OCI-LY7 (cell line): ENCODE data around the gene KLK12. TPM values are rescaled to one million over a fixed set of nuclear protein-coding genes. Genes with fewer than 3 reads are reported as not detected.

Source experiments
- BruUV-seq: library from RNA; stranded (reverse); fragments of 400-500 nt; replicated peaks from 2 replicates; lab custom pipeline; 2021; lab: Mats Ljungman, UMichigan
- CTCF ChIA-PET: fragments of 300-600 bp; sonication (Branson Sonifier 250); formaldehyde crosslinking; loops from one replicate; lab custom pipeline; 2022; ENCODE audit warnings: antibody characterized with exemption; ENCODE audit not compliant: unreplicated experiment; lab: Charles Lee
- POLR2A ChIA-PET: fragments of 300-600 bp; sonication (Branson Sonifier 250); formaldehyde crosslinking; loops from one replicate; lab custom pipeline; 2022; ENCODE audit warnings: antibody characterized with exemption; lab: Charles Lee
- DNase-seq: peaks from one replicate; pipeline ENCODE4 v3.0.0-alpha.2; 2015; ENCODE audit warnings: low spot score
- H2AFZ ChIP-seq: fragments of 200-600 bp; sonication (generic), shearing (Covaris generic); 2 replicates; pipeline ENCODE4 v1.6.1; 2014; ENCODE audit warnings: mild to moderate bottlenecking, antibody characterized with exemption, low read length, moderate library complexity
- H3K27ac ChIP-seq: fragments of 200-600 bp; sonication (generic); 2 replicates; pipeline ENCODE4 v1.5.1; 2014; ENCODE audit warnings: mixed run types, low read depth, mild to moderate bottlenecking, moderate library complexity, low read length, inconsistent platforms; ENCODE audit not compliant: poor library complexity, severe bottlenecking
- H3K36me3 ChIP-seq: fragments of 200-600 bp; sonication (generic); 2 replicates; pipeline ENCODE4 v1.6.1; 2014; ENCODE audit warnings: mild to moderate bottlenecking, antibody characterized with exemption, low read length, moderate library complexity, mixed read lengths; ENCODE audit not compliant: insufficient read depth
- H3K4me1 ChIP-seq: fragments of 200-600 bp; sonication (generic); 2 replicates; pipeline ENCODE4 v1.5.1; 2014; ENCODE audit warnings: mild to moderate bottlenecking, low read length; ENCODE audit not compliant: insufficient read depth, poor library complexity, severe bottlenecking
- H3K4me2 ChIP-seq: fragments of 200-600 bp; sonication (generic); 2 replicates; pipeline ENCODE4 v1.6.1; 2014; ENCODE audit warnings: mild to moderate bottlenecking, low read length
- H3K4me3 ChIP-seq: fragments of 200-600 bp; sonication (generic); 2 replicates; pipeline ENCODE4 v1.5.1; 2014; ENCODE audit warnings: mild to moderate bottlenecking, low read depth, low read length; ENCODE audit not compliant: poor library complexity, severe bottlenecking
- H3K79me2 ChIP-seq: fragments of 200-600 bp; sonication (generic); 2 replicates; pipeline ENCODE4 v1.6.1; 2016; ENCODE audit warnings: low read depth, mild to moderate bottlenecking, low read length, moderate library complexity, mixed read lengths; ENCODE audit not compliant: insufficient read depth
- H3K9me2 ChIP-seq: fragments of 200-600 bp; sonication (generic); 2 replicates; pipeline ENCODE4 v1.6.1; 2016; ENCODE audit warnings: mild to moderate bottlenecking, low read length, mixed read lengths; ENCODE audit not compliant: insufficient read depth
- H3K9me3 ChIP-seq: fragments of 200-600 bp; sonication (generic); 2 replicates; pipeline ENCODE4 v1.6.1; 2014; ENCODE audit warnings: mild to moderate bottlenecking, mixed run types, low read length, mixed read lengths
- H4K20me1 ChIP-seq: fragments of 200-600 bp; sonication (generic); 2 replicates; pipeline ENCODE4 v1.6.1; 2014; ENCODE audit warnings: mild to moderate bottlenecking, antibody characterized with exemption, low read length, moderate library complexity, mixed read lengths; ENCODE audit not compliant: insufficient read depth
- EZH2phosphoT487 ChIP-seq: fragments of 200-600 bp; sonication (generic); IDR thresholded peaks from 2 replicates; pipeline ENCODE4 v1.6.1; 2018; ENCODE audit warnings: low read depth, borderline replicate concordance, mild to moderate bottlenecking, mixed run types, antibody characterized with exemption, low read length, moderate library complexity, mixed read lengths
- intact Hi-C: fragments of 100-400 bp; cut with micrococcal nuclease; formaldehyde crosslinking; loops from one replicate; pipeline ENCODE4 v1.10.0; 2022; ENCODE audit not compliant: unreplicated experiment
- total RNA-seq, 2 experiments: library from RNA; depleted of rRNA in 1 of 2; stranded (reverse); fragments of >200 nt in 1 of 2; shearing (Covaris generic) in 1 of 2; gene quantifications; 2 replicates each; pipeline ENCODE4 v1.2.3, GENCODE V29; 2014 to 2022
- TF ChIP-seq, protein P1 (sequence below): fragments of 200-600 bp; sonication (generic); conservative IDR thresholded peaks from 2 replicates; pipeline ENCODE4 v1.5.1; 2014; ENCODE audit warnings: mild to moderate bottlenecking, antibody characterized with exemption, low read length, moderate library complexity, mixed read lengths

KLK12 gene
- total RNA-seq, 2 experiments from 2014 or later, result not detected

- ChIA-PET CTCF (no interaction called here), POLR2A (no interaction called here)
- Histone ChIP-seq H3K9me3 (no peaks in the 10 kb centered on the region), H3K9me2 (no peaks in the 10 kb centered on the region), H2AFZ (no peak within 1 kb of the TSS), H3K4me3 (no peak within 1 kb of the TSS), H4K20me1 (no peaks in the 10 kb centered on the region), H3K4me1 (no peaks in the 10 kb centered on the region), H3K79me2 (no peaks in the 10 kb centered on the region), H3K27ac (no peak within 1 kb of the TSS), H3K4me2 (no peak within 1 kb of the TSS), H3K36me3 (no peaks in the 10 kb centered on the region)
- TF ChIP-seq, protein P1, sequence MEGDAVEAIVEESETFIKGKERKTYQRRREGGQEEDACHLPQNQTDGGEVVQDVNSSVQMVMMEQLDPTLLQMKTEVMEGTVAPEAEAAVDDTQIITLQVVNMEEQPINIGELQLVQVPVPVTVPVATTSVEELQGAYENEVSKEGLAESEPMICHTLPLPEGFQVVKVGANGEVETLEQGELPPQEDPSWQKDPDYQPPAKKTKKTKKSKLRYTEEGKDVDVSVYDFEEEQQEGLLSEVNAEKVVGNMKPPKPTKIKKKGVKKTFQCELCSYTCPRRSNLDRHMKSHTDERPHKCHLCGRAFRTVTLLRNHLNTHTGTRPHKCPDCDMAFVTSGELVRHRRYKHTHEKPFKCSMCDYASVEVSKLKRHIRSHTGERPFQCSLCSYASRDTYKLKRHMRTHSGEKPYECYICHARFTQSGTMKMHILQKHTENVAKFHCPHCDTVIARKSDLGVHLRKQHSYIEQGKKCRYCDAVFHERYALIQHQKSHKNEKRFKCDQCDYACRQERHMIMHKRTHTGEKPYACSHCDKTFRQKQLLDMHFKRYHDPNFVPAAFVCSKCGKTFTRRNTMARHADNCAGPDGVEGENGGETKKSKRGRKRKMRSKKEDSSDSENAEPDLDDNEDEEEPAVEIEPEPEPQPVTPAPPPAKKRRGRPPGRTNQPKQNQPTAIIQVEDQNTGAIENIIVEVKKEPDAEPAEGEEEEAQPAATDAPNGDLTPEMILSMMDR, result no peak
- no peak for TF ChIP-seq EZH2phosphoT487
- intact Hi-C loops, result no loop called here
- no TSS peak for BruUV-seq
- no peak for DNase-seq
These were observed 8.3 kb downstream of the KLK12 start, which contains the start of gene KLK11 for GRCh38 chr19:51026554-51026831. Gene KLK11 (minus strand): TSS chr19:51026616. CDS start chr19:51025631, 985 bp downstream.

- no peaks in the 10 kb centered on the region for H3K36me3 ChIP-seq
- no peaks in the 10 kb centered on the region for H3K9me2 ChIP-seq
- no TSS peak for BruUV-seq
- CTCF ChIA-PET, result no interaction called here
- no peaks in the 10 kb centered on the region for H4K20me1 ChIP-seq
- POLR2A ChIA-PET, result no interaction called here
- no peak overlapping the region for H3K27ac ChIP-seq
- TF ChIP-seq, protein P1, result no peak
- no peak for TF ChIP-seq EZH2phosphoT487
- no peaks in the 10 kb centered on the region for H3K79me2 ChIP-seq
- no peak for DNase-seq
- intact Hi-C loops, result no loop called here
- no peak overlapping the region for H2AFZ ChIP-seq
- no peak overlapping the region for H3K4me3 ChIP-seq
- H3K4me1 ChIP-seq, result no peaks in the 10 kb centered on the region
- no peaks in the 10 kb centered on the region for H3K9me3 ChIP-seq
- H3K4me2 ChIP-seq, result no peak overlapping the region
These were observed 8.8 kb downstream of the KLK12 start for GRCh38 chr19:51025809-51026553.

DNA sequence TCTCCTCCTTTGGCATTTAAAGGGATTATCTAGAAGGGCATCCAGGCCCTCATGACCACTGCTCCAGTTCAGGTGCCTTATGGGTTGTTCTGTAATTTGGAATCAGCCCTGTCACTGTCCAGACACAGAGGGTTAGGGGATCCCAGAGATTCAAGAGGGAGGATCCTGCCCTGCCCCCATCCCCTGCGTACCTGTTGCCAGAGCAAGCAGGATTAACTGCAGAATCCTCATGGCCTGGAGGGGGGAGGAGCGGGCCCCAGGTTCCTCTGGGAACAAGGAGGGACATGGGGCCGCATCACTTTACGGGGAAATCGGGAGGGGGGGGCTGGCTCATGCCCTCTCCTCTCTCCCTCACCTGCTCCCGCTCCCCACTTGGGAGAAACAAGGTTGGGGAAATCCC, 9.4 kb downstream of the KLK12 start:
- no peak overlapping the region for H3K27ac ChIP-seq
- H3K36me3 ChIP-seq, result no peaks in the 10 kb centered on the region
- CTCF ChIA-PET, result no interaction called here
- no peak overlapping the region for H3K4me2 ChIP-seq
- intact Hi-C loops, result no loop called here
- no TSS peak for BruUV-seq
- no peaks in the 10 kb centered on the region for H3K9me2 ChIP-seq
- POLR2A ChIA-PET, result no interaction called here
- no peaks in the 10 kb centered on the region for H3K4me1 ChIP-seq
- no peak for TF ChIP-seq EZH2phosphoT487
- TF ChIP-seq, protein P1, result no peak
- no peak overlapping the region for H2AFZ ChIP-seq
- H4K20me1 ChIP-seq, result no peaks in the 10 kb centered on the region
- no peak overlapping the region for H3K4me3 ChIP-seq
- no peak for DNase-seq
- no peaks in the 10 kb centered on the region for H3K9me3 ChIP-seq
- H3K79me2 ChIP-seq, result no peaks in the 10 kb centered on the region
